ENCODE measurements around the gene WSCD1. TPM values are rescaled to one million over a fixed set of nuclear protein-coding genes. Genes with fewer than 3 reads are reported as not detected.

The WSCD1 gene
- polyA plus RNA-seq, 5 donors = 3.6 to 5.7 (median 4.5) TPM

DNA sequence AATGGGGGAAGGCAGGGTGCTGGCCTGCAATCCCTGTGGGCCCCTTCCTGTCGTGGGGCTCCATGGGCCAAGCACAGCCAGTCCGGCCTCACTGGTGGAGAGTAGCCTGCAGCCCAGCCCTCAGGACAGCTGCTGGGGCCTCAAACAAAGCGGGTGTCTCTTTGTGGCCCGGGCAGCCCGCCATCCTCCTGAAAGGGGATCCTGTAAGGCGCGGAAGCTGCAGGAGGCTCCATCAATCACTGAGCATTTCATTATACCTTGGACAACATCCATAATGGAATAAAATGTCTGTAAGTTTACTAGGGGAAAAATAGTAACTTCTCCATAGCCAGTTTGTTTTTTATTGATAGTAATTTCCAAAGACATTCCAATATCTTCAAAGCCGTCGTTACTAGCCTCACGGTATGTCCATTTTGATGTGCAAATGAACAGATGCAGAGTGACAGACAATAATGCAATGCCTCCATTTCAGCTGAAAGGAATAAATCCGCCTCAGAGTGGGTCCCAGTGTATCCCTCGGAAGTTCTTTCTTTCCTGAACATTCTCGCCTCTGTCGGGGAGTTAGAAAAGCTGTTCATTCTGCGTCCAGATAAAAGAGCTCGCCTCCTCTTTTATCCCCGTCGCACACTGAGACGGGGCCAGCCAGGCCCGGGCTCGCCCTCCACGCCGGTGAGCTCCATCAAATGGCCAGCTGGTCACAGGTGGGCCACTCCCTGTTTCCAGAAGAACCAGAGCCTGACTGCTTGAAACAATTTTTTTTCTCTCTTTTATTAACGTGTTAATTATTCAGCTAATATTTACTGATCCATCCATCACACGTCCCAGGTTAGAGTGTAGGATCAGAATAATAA lies 14.4 kb downstream of the WSCD1 start:
- no peak for DNase-seq

DNA sequence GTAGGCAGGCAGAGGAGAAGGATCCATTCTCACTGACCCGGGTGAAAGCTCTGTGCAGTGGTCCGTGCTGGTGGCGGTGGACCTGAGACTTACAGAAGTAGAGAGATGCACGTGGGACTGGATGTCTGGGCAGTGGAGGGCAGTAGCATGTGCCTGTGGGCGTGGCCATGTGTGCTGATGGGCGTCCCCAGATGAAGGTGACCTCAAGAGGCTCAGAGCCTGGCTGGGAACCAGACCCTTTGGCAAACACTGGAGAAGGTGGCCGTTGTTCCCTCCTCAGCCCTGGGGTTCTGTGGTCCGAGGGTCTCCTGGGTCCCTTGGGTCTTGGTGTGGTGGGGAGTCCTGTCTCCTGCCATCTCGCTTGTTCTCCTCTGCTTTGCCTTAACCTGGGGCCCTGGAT lies 15.6 kb downstream of the WSCD1 start:
- DNase-seq = no peak

DNA sequence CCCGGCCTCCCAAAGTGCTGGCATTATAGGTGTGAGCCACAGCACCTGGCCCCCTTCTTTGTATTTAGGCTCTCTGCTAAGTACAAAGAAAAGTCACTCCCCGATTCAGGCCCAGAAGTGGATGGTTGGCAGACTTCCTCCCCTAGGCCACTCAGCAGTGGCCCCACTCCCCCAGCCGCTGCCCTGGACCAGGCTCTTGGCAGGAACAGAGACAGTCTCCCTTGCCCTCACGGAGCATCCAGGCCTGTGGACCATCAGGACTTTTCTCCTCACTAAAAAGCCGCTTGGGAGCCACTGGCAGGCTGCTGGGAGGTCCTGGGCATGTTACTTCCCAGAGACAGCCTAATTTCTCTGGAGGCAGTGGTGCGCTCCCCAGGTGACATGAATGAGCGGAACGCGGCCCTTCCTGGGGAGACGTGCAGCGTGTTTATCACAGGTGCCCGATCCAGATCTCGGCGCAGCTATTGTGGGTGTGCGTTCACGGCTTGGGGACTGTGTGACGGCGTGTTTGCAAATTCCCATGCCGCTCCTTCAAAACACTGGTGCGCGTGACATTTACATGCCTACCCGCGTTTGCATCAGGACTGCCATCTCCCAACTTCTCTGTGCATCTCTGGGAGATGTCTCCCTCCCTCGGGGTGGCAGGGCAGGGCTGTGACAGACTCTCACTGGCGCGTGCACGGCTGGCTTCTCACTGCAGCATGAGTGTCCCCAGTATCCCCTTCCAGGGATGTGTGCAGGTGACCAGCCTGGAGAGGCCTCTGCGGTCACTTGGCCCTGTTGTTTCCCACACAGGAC lies 16.6 kb downstream of the WSCD1 start:
- DNase-seq = no peak

DNA sequence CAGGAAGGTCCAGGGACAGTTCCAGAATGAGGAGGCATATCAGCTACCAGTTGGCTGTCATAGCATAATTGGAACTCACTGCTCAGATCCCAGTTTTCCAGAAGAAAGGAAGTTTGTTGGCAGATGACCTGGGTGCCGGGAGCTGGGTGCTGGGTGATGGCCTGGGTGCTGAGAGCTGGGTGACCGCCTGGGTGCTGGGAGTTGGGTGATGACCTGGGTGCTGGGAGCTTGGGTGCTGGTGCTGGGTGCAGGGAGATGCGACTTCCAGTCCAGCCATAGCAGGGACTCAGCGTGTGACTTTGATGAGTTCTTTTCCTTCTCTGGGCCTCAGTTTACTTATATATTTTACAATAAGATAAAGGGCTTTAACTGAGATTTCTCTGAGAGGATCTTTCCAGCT lies 18.0 kb downstream of the WSCD1 start:
- DNase-seq = no peak

DNA sequence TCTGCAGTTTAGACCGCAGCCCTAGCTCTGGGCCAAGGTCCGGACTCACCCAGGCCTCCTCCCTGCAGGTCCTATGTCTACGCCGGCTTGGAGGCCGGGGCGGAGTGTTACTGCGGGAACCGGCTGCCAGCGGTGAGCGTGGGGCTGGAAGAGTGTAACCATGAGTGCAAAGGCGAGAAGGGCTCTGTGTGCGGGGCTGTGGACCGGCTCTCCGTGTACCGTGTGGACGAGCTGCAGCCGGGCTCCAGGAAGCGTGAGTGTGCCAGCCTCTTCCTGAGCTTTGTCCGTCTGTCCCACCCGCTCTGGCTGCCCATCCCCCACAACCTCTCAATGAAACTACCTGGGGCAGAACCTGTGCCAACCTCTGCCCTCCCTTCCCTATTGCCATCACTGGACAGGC lies 20.1 kb downstream of the WSCD1 start:
- no peak for DNase-seq

DNA sequence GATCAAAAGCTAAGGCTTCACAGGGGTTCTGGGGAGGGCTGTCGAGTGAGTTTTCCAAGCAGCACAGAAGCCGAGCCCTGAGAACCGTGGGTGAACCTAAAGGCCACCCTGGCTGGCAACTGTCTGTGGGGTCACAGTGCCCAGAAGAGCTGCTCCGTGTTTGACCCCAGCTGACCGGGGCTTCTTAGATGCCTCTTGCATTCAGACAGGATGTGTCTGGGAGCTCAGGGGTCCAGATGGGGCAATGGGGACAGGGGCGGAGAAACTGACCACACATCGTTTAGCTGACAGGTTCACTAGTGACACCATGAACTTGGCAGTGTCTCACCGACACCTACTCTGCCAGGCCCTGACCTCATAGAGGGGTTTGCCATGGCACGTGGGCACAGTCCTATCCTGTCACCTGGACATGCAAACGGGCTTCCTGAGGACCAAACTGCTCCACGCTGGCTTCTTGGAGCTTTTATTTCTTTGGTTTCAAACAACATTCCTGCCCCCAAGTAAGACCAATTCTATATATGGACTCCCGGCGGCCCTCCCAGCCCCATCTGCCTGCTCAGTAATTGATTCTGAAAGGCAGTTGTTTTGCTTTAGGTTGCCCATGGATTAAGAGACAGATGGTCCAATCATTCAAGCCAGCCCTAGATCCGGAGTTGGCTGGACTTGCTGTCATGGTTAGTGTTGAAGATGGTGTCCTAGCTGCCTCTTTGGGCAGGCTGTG lies 22.2 kb downstream of the WSCD1 start:
- DNase-seq = no peak

DNA sequence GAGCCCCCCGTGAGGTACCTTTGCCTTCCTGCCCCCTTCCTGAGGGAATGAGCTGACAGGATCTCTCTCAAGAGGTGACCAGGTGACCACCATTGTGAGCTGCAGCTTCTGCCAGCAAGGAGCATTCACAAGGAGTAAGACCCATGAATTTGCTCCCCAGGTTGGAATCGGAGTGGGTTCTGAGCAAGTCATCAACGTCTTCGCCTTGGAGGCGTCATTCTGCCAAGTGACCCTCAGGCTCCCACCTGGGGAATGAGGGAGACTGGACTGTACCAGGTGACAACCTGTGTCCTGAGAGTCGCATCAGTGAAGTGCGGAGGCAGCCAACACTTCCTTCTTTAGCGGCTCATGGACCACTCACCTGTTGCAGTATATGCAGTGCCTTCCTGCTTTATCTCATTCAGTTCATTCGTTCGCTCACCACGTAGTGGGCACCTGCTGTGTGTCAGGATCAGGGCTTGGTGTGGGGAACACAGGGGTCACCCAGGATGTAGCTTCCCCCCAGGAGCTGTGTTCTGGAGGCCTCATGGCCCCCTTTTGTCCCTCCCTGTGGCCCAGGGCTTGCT lies 22.8 kb downstream of the WSCD1 start:
- DNase-seq = no peak

DNA sequence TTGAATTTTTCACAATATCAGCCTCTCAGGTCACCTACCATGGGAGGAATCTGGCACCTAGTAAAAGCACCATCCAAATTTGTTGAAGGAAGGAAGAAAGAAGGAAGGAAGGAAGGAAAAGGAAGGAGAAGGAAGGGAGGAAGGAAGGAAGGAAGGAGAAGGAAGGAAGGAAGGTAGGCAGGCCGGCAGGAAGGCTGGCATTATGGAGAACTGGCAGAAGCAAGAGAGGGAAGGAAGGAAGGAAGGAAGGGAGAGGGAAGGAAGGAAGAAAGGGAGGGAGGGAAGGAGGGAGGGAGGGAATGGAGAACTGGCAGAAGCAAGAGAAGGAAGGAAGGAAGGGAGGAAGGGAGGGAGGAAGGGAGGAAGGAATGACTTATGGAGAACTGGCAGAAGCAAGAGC lies 24.3 kb downstream of the WSCD1 start:
- no peak for DNase-seq

DNA sequence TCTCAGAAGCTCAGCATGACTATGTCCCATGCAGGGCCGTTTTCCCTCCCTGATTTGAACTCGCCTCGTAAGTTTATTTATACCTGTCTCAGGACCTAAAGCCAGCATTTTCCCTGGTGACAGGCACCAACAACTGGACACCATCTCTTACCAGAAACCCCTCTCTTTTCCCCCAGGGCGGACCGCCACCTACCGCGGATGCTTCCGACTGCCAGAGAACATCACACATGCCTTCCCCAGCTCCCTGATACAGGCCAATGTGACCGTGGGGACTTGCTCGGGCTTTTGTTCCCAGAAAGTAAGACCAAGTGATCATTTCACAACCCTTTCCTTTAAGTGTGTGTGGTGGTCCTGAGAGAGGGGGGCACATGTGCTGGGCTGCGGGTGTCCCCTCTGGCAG lies 24.7 kb downstream of the WSCD1 start:
- DNase-seq = no peak

DNA sequence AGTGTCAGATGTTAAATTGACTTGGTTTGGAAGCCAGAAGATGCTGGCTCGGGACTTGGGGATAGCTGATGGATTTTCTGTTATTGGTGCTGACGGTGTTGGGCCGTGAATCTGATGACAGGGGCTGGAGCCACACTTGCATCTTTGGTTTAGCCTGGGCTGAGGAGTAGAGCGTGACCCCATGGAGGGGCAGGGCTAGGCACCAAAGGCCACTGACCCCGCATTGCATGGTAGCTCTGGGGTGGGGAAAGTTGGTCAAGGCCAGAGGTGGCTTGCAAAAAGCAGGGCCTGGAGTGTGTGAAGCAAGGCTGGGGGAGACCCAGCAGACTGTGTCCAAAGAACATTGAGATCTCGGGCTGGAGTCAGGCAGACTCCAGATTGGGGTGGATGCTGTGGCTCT lies 25.3 kb downstream of the WSCD1 start:
- no peak for DNase-seq

DNA sequence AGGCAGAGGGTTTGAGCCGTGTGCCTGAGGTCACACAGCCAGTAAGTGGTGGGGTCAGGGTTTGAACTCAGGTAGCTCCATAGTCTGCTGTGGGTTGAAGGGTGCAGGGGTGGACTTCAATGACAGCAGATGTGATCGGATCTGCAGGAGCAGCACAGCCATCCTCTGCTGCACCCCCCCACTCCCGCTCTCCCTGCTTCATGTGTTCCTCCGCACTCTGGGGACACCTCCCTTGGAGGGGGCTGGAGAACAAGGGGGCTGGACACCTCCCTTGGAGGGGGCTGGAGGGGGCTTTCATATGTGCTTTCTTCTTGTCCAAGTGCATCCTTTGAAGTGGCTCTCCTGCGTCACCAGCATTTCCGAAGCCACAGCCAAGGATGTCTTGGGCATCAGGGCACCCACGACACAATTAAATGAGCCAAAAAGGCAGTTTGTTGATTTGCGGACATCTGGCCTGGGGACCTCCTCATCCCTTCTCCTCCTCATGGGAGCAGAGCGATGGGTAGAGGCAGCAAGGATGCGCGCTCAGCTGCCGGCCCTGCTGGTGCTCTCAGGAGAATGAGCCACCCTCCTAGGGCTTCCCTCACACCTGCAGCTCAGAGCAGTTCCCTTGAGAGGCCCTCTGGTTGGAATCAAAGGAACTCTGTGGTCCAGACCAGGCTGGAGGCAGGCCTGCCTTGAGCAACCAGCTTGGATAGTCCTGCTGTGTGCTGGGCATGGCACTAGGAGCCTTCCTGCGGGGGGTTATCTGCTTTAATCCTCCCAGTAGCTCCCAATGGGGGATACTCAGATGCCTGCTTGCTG lies 26.2 kb downstream of the WSCD1 start:
- no peak for DNase-seq

DNA sequence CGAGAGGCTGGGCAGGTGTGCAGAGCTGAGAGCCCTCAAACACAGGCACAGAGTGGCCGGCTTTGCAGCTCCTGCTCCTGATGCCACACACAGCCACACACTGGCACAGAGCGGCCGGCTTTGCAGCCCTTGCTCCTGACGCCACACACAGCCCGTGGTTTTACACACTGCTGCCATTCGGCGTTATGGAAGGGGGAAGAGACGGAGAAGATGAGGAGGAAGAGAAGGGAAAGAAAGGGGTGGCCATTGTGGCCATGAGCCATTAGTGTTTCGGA lies 26.8 kb downstream of the WSCD1 start:
- no peak for DNase-seq

DNA sequence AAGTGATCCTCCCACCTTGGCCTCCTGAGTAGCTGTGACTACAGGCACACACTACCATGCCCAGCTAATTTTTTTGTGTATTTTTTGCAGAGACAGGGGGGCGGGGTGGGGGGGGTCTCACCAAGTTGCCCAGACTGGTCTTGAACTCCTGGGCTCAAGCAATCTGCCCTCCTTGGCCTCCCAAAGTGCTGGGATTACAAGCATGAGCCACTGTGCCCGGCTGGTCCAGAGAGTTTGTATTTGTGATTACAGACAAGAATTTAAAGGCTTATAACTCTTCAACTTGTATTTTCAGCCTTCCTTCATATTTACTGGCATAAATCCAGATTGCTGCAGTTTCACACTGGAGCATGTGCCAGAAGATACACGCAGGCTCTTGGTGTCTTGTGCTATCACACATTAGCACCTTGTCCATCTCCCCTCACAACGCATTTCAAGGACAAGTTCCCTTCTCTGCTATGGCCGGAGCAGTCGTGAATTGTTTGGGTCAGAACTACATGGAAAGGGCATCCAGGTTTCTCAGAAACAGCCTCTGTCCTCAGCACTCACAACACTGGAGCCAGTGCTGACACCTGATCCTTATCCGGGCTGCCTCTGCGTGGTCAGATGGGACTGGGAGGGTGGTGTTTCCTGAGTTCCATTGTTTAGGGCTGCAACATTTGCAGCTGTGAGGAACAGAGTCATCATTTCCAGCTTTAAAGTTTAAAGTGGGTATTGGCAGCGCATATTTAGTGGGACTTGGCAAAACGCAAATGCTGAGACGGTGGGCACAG lies 28.1 kb downstream of the WSCD1 start:
- peak; percentile 13 to 29 for DNase-seq

DNA sequence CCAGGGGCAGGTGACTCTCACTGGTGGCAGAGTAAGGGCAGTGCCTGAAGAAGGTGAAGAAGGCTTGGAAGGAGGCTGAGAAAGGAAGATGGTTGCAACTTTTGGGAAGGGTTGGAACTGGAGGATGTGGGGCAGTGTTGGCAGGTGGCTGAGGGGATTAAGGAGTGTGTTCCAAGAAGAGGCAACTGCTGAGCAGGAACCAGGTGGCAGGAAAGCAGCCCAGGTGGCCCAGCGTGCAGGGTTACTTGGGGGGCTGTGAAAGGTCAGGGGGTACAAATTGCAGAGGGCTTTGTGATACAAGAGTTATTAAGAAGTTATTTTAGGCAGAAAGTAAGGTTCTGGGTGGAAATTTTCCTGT lies 28.6 kb downstream of the WSCD1 start:
- DNase-seq = peak in 1 of 2 donors; percentile 2

DNA sequence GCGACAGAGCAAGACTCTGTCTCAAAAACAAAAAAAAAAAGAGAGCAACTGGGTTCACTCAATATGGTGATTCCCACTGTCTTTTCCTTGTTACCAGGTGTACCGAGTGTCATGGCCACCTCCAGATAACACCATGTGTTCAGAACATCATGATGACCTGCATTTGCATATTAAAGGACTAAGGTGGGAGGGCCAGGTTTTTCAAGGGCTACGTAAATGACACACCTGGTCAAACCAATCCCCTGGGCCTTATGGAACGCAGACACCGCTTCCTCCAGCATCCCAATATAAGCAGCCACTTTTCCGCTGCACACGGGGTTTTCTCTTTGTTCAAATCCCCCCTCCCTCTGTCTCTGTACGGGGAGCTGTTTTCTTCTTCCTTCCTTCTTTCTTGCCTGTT lies 29.3 kb downstream of the WSCD1 start:
- DNase-seq = no peak

DNA sequence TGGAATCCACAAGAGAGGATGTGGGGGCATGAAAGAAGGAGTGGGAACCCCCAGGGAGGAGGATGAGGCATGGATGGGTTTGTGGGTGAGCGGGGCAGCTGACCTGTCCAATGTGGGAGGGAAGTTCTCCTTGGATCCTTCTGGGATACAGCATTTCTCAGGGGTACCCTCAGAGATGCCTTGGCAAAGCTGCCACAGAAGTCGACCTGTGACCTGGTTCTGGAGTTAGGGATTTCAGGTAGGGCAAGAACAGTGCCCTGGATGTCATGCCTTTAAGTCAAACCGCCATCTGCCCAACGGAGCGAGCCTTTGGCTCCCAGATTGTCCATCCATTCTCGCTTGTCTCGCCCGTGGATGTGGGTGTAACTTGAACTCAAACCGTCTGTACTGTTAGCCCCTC lies 30.0 kb downstream of the WSCD1 start:
- DNase-seq = no peak

DNA sequence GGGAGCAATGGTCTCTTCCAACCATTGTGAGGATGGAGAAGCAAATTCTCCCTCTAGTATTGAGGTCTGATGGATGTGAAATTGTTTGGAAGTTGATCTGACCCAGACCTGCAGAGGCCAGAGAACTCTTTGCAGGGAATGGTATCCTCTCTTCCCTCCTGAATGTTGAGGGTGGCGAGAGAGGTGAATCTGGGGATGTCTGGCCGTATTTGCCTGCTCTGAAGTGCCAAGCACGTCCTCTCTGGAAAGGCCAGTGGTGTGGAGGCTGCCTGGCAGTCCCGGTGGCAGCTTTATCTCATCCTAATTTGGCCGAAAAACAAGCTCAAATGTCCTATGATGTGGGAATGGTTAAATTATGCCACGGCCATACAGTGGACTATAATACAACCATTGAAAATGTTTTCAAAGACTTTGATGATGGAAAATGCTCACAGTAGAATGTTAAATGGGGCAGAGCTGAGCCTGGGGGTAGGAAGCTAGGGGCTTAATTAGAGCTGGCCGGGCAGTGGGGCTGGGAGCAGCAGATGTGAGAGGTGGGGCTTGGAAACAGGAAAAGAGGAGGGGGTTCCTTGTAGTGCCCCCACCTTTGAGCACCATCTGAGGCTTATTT lies 30.8 kb downstream of the WSCD1 start:
- DNase-seq = no peak

DNA sequence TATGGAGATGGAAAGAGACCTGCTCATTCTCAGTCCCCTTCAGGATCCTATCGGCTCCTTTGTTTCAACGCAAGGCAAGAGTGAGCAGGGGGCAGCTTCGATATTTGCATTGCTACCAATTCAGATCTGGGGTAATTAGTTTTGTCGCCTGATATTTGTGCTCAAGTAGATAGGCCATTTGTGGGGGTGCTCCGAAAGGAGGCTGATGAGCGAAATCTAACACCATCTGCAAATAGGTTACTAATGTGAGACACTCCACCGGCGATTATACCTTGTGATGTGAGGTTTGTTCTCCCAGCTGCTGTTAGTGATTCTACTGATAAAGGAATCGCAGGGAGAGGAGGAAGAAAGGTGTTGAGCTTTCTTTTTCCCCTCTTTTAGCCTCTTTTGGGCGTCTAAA lies 31.5 kb downstream of the WSCD1 start:
- no peak for DNase-seq

DNA sequence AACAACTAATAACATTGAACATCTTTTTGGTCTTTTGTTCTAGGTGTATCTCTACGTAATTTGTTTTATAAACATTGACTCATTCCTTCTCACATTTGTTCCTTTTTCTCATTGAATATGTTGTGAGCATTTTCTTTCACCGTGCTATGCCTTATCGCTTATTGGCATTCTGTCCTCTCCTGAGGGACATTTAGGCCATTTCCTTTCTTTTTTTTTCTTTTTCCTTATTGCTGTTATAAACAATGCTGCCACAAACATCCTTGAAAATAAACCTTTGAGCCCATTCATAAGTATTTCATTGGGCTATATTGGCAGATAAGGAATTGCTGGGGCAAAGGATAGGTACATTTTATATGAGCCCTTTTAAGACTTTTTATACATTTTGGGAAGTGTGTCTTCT lies 32.4 kb downstream of the WSCD1 start:
- no peak for DNase-seq

DNA sequence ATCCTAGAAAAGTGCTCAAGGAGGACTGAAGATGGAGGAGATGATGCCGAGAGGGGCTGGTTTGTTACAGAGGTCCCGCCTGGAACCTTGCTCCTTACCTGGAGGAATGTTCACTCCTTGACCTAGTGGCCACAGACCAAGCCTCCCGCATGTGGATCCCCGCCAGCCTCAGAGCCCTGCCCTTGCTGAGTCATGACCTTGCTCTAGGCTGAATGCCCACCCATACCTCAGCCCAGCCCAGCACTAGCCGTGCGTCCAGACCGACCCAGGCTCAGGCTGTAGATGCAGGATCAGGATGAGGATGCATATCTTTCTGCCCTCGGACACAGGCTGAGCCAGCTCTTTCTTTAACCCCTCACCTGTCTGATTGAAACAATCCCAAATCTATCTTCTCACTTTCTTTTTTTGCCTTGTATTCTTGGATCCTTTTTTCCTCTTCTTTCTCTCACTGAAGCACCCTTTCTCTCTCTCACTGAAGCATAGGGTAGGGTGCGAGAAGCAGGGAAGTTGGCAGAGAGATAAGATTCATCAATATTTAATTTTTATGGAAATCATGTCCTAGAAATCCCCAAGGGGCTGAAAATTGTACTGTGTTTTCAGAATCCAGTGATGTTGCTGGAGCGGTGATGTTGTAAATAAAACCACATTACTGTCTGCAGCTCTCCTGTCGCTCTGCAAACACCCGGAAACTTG lies 34.9 kb downstream of the WSCD1 start:
- no peak for DNase-seq

All from right lung (tissue), 5 donors.